ENCODE results near the gene PSMG3. TPM values are rescaled to one million over a fixed set of nuclear protein-coding genes. Genes with fewer than 3 reads are reported as not detected.

Gene PSMG3
- polyA plus RNA-seq, 1 donor (not counting 4 experiments of a cell fraction or from before 2014, with no cell fraction given) = 49.6 TPM

GRCh38 chr7:1547777-1548437 is 21.9 kb downstream of the PSMG3 start:
- H3K9me3 ChIP-seq (ENCODE audit: control insufficient read depth, low read depth, low read length) = no peaks in the 10 kb centered on the region
- dilution Hi-C loops (cut with MboI; ENCODE audit: extremely low pct_ligation_motif_present, low sequenced_read_pairs) = no loop called here
- no peak overlapping the region for H2AFZ ChIP-seq (ENCODE audit: control insufficient read depth, low read length)
- no peaks in the 10 kb centered on the region for H3K27me3 ChIP-seq (ENCODE audit: control insufficient read depth, extremely low read depth, insufficient read depth, low read length)
- peaks cover 0 to 1% of the 10 kb centered on the region in 2 experiments for H3K36me3 ChIP-seq (ENCODE audit: control insufficient read depth in 2 of 2, extremely low read depth in 1 of 2, insufficient read depth in 2 of 2, low read length in 2 of 2)
- H3K9me1 ChIP-seq (ENCODE audit: control insufficient read depth, extremely low read depth, insufficient read depth, low read length) = no peaks in the 10 kb centered on the region
- H3K9ac ChIP-seq (ENCODE audit: control insufficient read depth, extremely low read depth, insufficient read depth, low read length) = no peak overlapping the region
- no peak overlapping the region for H3K4me2 ChIP-seq (ENCODE audit: control insufficient read depth, extremely low read depth, insufficient read depth, low read depth, low read length)
- H3K4me3 ChIP-seq (ENCODE audit: control insufficient read depth in 2 of 3, extremely low read depth in 1 of 3, insufficient read depth in 2 of 3, low read depth in 1 of 3, low read length in 3 of 3) = no peak overlapping the region
- peaks cover 18% of the 10 kb centered on the region for H3K4me1 ChIP-seq (ENCODE audit: control insufficient read depth, extremely low read depth, insufficient read depth, low read length)
- H4K20me1 ChIP-seq (ENCODE audit: control insufficient read depth, extremely low read depth, insufficient read depth, low read length) = no peaks in the 10 kb centered on the region
- H3K79me2 ChIP-seq (ENCODE audit: control insufficient read depth, insufficient read depth, low read length) = no peaks in the 10 kb centered on the region
- DNase-seq (ENCODE audit: low read depth, low spot score) (no peak), FAIRE-seq (no peak)
- TF ChIP-seq EZH2 (IDR thresholded peaks at IDR 0.05; ENCODE audit: low read length) = no peak
- no peak for TF ChIP-seq CTCF (optimal IDR thresholded peaks at IDR 0.05 in 1 of 3, IDR thresholded peaks at IDR 0.05 in 1 of 3, conservative IDR thresholded peaks at IDR 0.05 in 1 of 3; ENCODE audit: extremely low read depth in 1 of 3, insufficient read depth in 2 of 3, low read length in 3 of 3)
- H3K27ac ChIP-seq (ENCODE audit: control insufficient read depth, insufficient read depth, low read length) = no peak overlapping the region

GRCh38 chr7:1546909-1547776 is 22.7 kb downstream of the PSMG3 start:
- H4K20me1 ChIP-seq (ENCODE audit: control insufficient read depth, extremely low read depth, insufficient read depth, low read length) = no peaks in the 10 kb centered on the region
- H2AFZ ChIP-seq (ENCODE audit: control insufficient read depth, low read length) = no peak overlapping the region
- H3K36me3 ChIP-seq (ENCODE audit: control insufficient read depth in 2 of 2, extremely low read depth in 1 of 2, insufficient read depth in 2 of 2, low read length in 2 of 2) = peaks cover 0 to 1% of the 10 kb centered on the region in 2 experiments
- H3K79me2 ChIP-seq (ENCODE audit: control insufficient read depth, insufficient read depth, low read length) = no peaks in the 10 kb centered on the region
- FAIRE-seq (no peak), DNase-seq (ENCODE audit: low read depth, low spot score) (no peak)
- peaks cover 18% of the 10 kb centered on the region for H3K4me1 ChIP-seq (ENCODE audit: control insufficient read depth, extremely low read depth, insufficient read depth, low read length)
- TF ChIP-seq CTCF (optimal IDR thresholded peaks at IDR 0.05 in 1 of 3, IDR thresholded peaks at IDR 0.05 in 1 of 3, conservative IDR thresholded peaks at IDR 0.05 in 1 of 3; ENCODE audit: extremely low read depth in 1 of 3, insufficient read depth in 2 of 3, low read length in 3 of 3) (no peak), EZH2 (IDR thresholded peaks at IDR 0.05; ENCODE audit: low read length) (no peak)
- H3K9ac ChIP-seq (ENCODE audit: control insufficient read depth, extremely low read depth, insufficient read depth, low read length) = no peak overlapping the region
- H3K27ac ChIP-seq (ENCODE audit: control insufficient read depth, insufficient read depth, low read length) = no peak overlapping the region
- no peak overlapping the region for H3K4me2 ChIP-seq (ENCODE audit: control insufficient read depth, extremely low read depth, insufficient read depth, low read depth, low read length)
- no peaks in the 10 kb centered on the region for H3K27me3 ChIP-seq (ENCODE audit: control insufficient read depth, extremely low read depth, insufficient read depth, low read length)
- no peak overlapping the region for H3K4me3 ChIP-seq (ENCODE audit: control insufficient read depth in 2 of 3, extremely low read depth in 1 of 3, insufficient read depth in 2 of 3, low read depth in 1 of 3, low read length in 3 of 3)
- dilution Hi-C loops (cut with MboI; ENCODE audit: extremely low pct_ligation_motif_present, low sequenced_read_pairs) = no loop called here
- no peaks in the 10 kb centered on the region for H3K9me3 ChIP-seq (ENCODE audit: control insufficient read depth, low read depth, low read length)
- H3K9me1 ChIP-seq (ENCODE audit: control insufficient read depth, extremely low read depth, insufficient read depth, low read length) = no peaks in the 10 kb centered on the region
